Uterus (tissue), 4 donors: ENCODE data around the gene PC. TPM values are rescaled to one million over a fixed set of nuclear protein-coding genes. Genes with fewer than 3 reads are reported as not detected.
"Not testable (repeated sequence)": the region's sequence is repeated elsewhere in the genome, so short reads cannot be mapped to it uniquely, and the experiment has no call there.

ENCODE experiments used
- DNase-seq, 2 donors: peaks; one replicate each; pipeline ENCODE4 v3.0.0-alpha.2; 2019 to 2020
- H3K27ac ChIP-seq, 2 donors: fragments of 200-600 bp; sonication (generic); 1 replicate in 1 of 2; 2 replicates in 1 of 2; pipeline ENCODE4 v1.5.1; 2016 to 2018
- H3K27me3 ChIP-seq, 2 donors: fragments of 200-600 bp; sonication (generic); one replicate each; pipeline ENCODE4 v1.5.1; 2018 to 2019; ENCODE audit warnings: control low read depth in 1 of 2
- H3K36me3 ChIP-seq, 2 donors: fragments of 200-600 bp; sonication (generic); one replicate each; pipeline ENCODE4 v1.5.1; 2019; ENCODE audit warnings: control low read depth in 1 of 2
- H3K4me1 ChIP-seq, 2 donors: fragments of 200-600 bp; sonication (generic); one replicate each; pipeline ENCODE4 v1.5.1; 2018 to 2019; ENCODE audit warnings: control low read depth in 1 of 2
- H3K4me3 ChIP-seq, 2 donors: fragments of 200-600 bp; sonication (generic); 1 replicate in 1 of 2; 2 replicates in 1 of 2; pipeline ENCODE4 v1.5.1; 2018 to 2019; ENCODE audit warnings: mild to moderate bottlenecking in 1 of 2
- H3K9me3 ChIP-seq, 2 donors: fragments of 200-600 bp; sonication (generic); one replicate each; pipeline ENCODE4 v1.5.1; 2019; ENCODE audit warnings: control low read depth in 1 of 2
- CTCF ChIP-seq, 4 experiments: fragments of 200-600 bp in 2 of 4; fragments of 450-650 bp in 2 of 4; sonication (generic) in 2 of 4; IDR thresholded peaks; one replicate each; pipeline ENCODE4 v1.5.1; 2016 to 2019; ENCODE audit warnings: antibody characterized with exemption in 4 of 4, mild to moderate bottlenecking in 2 of 4, moderate library complexity in 1 of 4
- POLR2A ChIP-seq, 2 donors: fragments of 450-650 bp; IDR thresholded peaks; one replicate each; pipeline ENCODE4 v1.6.1; 2016; ENCODE audit warnings: antibody characterized with exemption in 2 of 2, mild to moderate bottlenecking in 1 of 2, moderate library complexity in 1 of 2
- intact Hi-C: fragments of 100-400 bp; cut with DNase I; formaldehyde crosslinking; loops from one replicate; pipeline ENCODE4 v1.15.1; 2023; ENCODE audit warnings: low total_unique reads
- total RNA-seq, 4 donors: library from RNA; depleted of rRNA in 3 of 4; stranded (reverse); fragments of >200 nt in 3 of 4; gene quantifications; one replicate each; pipeline versions ENCODE4 v1.1.0 to v1.2.4, GENCODE V29; 2014 to 2023
- donor health status: DM: yes; HTN: yes; CAD: no.

The PC gene
- total RNA-seq: 10 to 100 TPM in 1 of 4 donors, 1 to 10 TPM in 3; 7.1 to 13.8 (median 8.1) TPM

- intact Hi-C loops: no loop called here
- Histone ChIP-seq H3K27ac (peak within 1 kb of the TSS; percentile 59 to 82), H3K4me1 (peaks cover 0 to 7% of the 10 kb centered on the region in 2 donors), H3K4me3 (peak within 1 kb of the TSS; percentile 50 to 84), H3K9me3 (no peaks in the 10 kb centered on the region), H3K36me3 (no peaks in the 10 kb centered on the region), H3K27me3 (no peaks in the 10 kb centered on the region)
- peak; percentile 67 to 74 for TF ChIP-seq POLR2A (IDR thresholded peaks at IDR 0.05)
- TF ChIP-seq CTCF (IDR thresholded peaks at IDR 0.05): no peak
- DNase-seq: peak; percentile 99 to 100
These were observed at the start of gene PC for GRCh38 chr11:66958232-66958955. Gene PC, minus strand, starts transcription at chr11:66958383. Its CDS starts 86,224 bp downstream, at chr11:66872159.

GRCh38 chr11:67007126-67007525, 48.9 kb upstream of the PC start:
- Histone ChIP-seq H3K9me3 (no peaks in the 10 kb centered on the region), H3K4me1 (no peaks in the 10 kb centered on the region), H3K4me3 (no peak overlapping the region), H3K27ac (no peak overlapping the region), H3K27me3 (no peaks in the 10 kb centered on the region), H3K36me3 (no peaks in the 10 kb centered on the region)
- no peak for DNase-seq
- TF ChIP-seq POLR2A (IDR thresholded peaks at IDR 0.05) (no peak), CTCF (IDR thresholded peaks at IDR 0.05) (no peak)
- intact Hi-C loops: no loop called here

GRCh38 chr11:67006029-67006884, 48.1 kb upstream of the PC start:
- no peaks in the 10 kb centered on the region for H3K9me3 ChIP-seq
- TF ChIP-seq POLR2A (IDR thresholded peaks at IDR 0.05): no peak
- TF ChIP-seq CTCF (IDR thresholded peaks at IDR 0.05): no peak
- no peak overlapping the region for H3K27ac ChIP-seq
- H3K27me3 ChIP-seq: no peaks in the 10 kb centered on the region
- no peak for DNase-seq
- no peaks in the 10 kb centered on the region for H3K36me3 ChIP-seq
- intact Hi-C loops: no loop called here
- no peak overlapping the region for H3K4me3 ChIP-seq
- H3K4me1 ChIP-seq: no peaks in the 10 kb centered on the region

- H3K27me3 ChIP-seq, H3K27ac ChIP-seq, DNase-seq, intact Hi-C loops, H3K36me3 ChIP-seq, H3K4me1 ChIP-seq, H3K9me3 ChIP-seq, H3K4me3 ChIP-seq: not testable (repeated sequence)
These were observed 47.0 kb upstream of the PC start for GRCh38 chr11:67005200-67005599.

- DNase-seq: no peak
- TF ChIP-seq POLR2A (IDR thresholded peaks at IDR 0.05) (no peak), CTCF (IDR thresholded peaks at IDR 0.05) (no peak)
- H3K4me3 ChIP-seq: no peak overlapping the region
- no peaks in the 10 kb centered on the region for H3K9me3 ChIP-seq
- no peaks in the 10 kb centered on the region for H3K27me3 ChIP-seq
- no peaks in the 10 kb centered on the region for H3K4me1 ChIP-seq
- intact Hi-C loops: no loop called here
- H3K36me3 ChIP-seq: no peaks in the 10 kb centered on the region
- H3K27ac ChIP-seq: no peak overlapping the region
These were observed 44.8 kb upstream of the PC start for GRCh38 chr11:67002921-67003411.
